Trophoblast cell (in vitro differentiated cells and primary cell): ENCODE results near the gene FRG2B.
"Not testable (repeated sequence)": the region's sequence is repeated elsewhere in the genome, so short reads cannot be mapped to it uniquely, and the experiment has no call there.

Experiments
- DNase-seq, 2 donors: peaks; one replicate each; pipeline ENCODE4 v3.0.0-alpha.2; 2016
- H2AFZ ChIP-seq: 2 replicates; pipeline ENCODE4 v1.6.1; 2013; ENCODE audit warnings: low read length, moderate library complexity, mild to moderate bottlenecking; ENCODE audit not compliant: insufficient read depth, poor library complexity
- H2AK5ac ChIP-seq: 2 replicates; pipeline ENCODE4 v1.6.1; 2013; ENCODE audit warnings: mild to moderate bottlenecking, low read length
- H2BK120ac ChIP-seq: 2 replicates; pipeline ENCODE4 v1.6.1; 2013; ENCODE audit warnings: low read length, mild to moderate bottlenecking, moderate library complexity; ENCODE audit not compliant: insufficient read depth, poor library complexity
- H2BK12ac ChIP-seq: 2 replicates; pipeline ENCODE4 v1.6.1; 2013; ENCODE audit warnings: mild to moderate bottlenecking, low read length, moderate library complexity
- H2BK5ac ChIP-seq: 2 replicates; pipeline ENCODE4 v1.6.1; 2013; ENCODE audit warnings: low read length, low read depth, moderate library complexity, mild to moderate bottlenecking; ENCODE audit not compliant: poor library complexity
- H3K14ac ChIP-seq: 2 replicates; pipeline ENCODE4 v1.6.1; 2013; ENCODE audit warnings: mild to moderate bottlenecking, low read length
- H3K18ac ChIP-seq: 2 replicates; pipeline ENCODE4 v1.6.1; 2013; ENCODE audit warnings: mild to moderate bottlenecking, low read length
- H3K23ac ChIP-seq: 2 replicates; pipeline ENCODE4 v1.6.1; 2013; ENCODE audit warnings: low read length
- H3K27ac ChIP-seq: 2 replicates; pipeline ENCODE4 v1.5.1; 2013; ENCODE audit warnings: low read depth, mild to moderate bottlenecking, inconsistent platforms, low read length, moderate library complexity
- H3K27me3 ChIP-seq: 2 replicates; pipeline ENCODE4 v1.6.1; 2013; ENCODE audit warnings: inconsistent platforms, mild to moderate bottlenecking, low read length, moderate library complexity; ENCODE audit not compliant: insufficient read depth
- H3K36me3 ChIP-seq, 2 experiments: 1 replicate in 1 of 2; 2 replicates in 1 of 2; pipeline ENCODE4 v1.6.1; 2013; ENCODE audit warnings: low read length in 2 of 2, mild to moderate bottlenecking in 2 of 2, moderate library complexity in 1 of 2; ENCODE audit not compliant: insufficient read depth in 2 of 2, control insufficient read depth in 1 of 2
- H3K4ac ChIP-seq: 2 replicates; pipeline ENCODE4 v1.6.1; 2013; ENCODE audit warnings: low read depth, mild to moderate bottlenecking, low read length, moderate library complexity
- H3K4me1 ChIP-seq, 2 experiments: 1 replicate in 1 of 2; 2 replicates in 1 of 2; pipeline ENCODE4 v1.6.1; 2013; ENCODE audit warnings: low read length in 2 of 2, mild to moderate bottlenecking in 2 of 2, moderate library complexity in 1 of 2; ENCODE audit not compliant: insufficient read depth in 2 of 2, control insufficient read depth in 1 of 2
- H3K4me2 ChIP-seq: 2 replicates; pipeline ENCODE4 v1.6.1; 2013; ENCODE audit warnings: inconsistent platforms, mild to moderate bottlenecking, low read length, moderate library complexity
- H3K4me3 ChIP-seq: 2 replicates; pipeline ENCODE4 v1.5.1; 2013; ENCODE audit warnings: mild to moderate bottlenecking, low read depth, low read length, inconsistent platforms
- H3K79me1 ChIP-seq: one replicate; pipeline ENCODE4 v1.6.1; 2013; ENCODE audit warnings: low read length
- H3K79me2 ChIP-seq: 2 replicates; pipeline ENCODE4 v1.6.1; 2013; ENCODE audit warnings: low read length, mild to moderate bottlenecking; ENCODE audit not compliant: control insufficient read depth, insufficient read depth, poor library complexity
- H3K9ac ChIP-seq: 2 replicates; pipeline ENCODE4 v1.6.1; 2013; ENCODE audit warnings: mild to moderate bottlenecking, low read length
- H3K9me3 ChIP-seq: 2 replicates; pipeline ENCODE4 v1.6.1; 2013; ENCODE audit warnings: low read depth, mild to moderate bottlenecking, control low read depth, inconsistent platforms, low read length; ENCODE audit not compliant: insufficient read depth
- H4K12ac ChIP-seq: 2 replicates; pipeline ENCODE4 v1.6.1; 2013; ENCODE audit warnings: low read depth, mild to moderate bottlenecking, low read length, moderate library complexity
- H4K8ac ChIP-seq: 2 replicates; pipeline ENCODE4 v1.6.1; 2013; ENCODE audit warnings: low read depth, mild to moderate bottlenecking, low read length, moderate library complexity
- H4K91ac ChIP-seq: one replicate; pipeline ENCODE4 v1.6.1; 2013; ENCODE audit warnings: low read depth, mild to moderate bottlenecking, low read length, moderate library complexity
- WGBS: extraction: QIAGEN DNeasy Blood & Tissue Kit; methylation state at CpG from one replicate; pipeline ENCODE4 v1.1.7; 2013; ENCODE audit warnings: missing lambda C conversion rate; ENCODE audit not compliant: insufficient read length, insufficient coverage; ENCODE audit errors: extremely low coverage; 5-methylcytosine and 5-hydroxymethylcytosine counted together

FRG2B gene

DNA sequence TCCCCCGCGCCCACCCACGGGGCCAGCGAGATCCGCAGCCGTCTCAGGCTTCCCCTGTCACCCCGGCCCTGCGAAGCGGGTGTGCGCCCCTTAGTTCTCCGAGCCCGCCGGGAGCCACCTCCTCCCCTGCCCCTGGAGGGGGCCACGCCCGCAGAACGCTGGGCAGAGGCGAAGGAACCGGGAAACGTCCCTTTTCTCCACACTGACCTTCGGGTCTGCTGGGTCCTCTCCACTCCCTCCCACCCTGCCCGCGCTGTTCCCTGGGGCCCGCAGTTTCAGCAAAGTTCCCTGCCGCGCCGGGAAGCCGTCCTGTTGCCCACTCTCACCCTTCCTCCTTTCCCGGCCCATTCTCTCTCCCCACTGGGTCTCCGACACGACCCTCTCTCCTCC lies 11.2 kb upstream of the FRG2B start:
- H3K9ac ChIP-seq, H4K91ac ChIP-seq, H3K4me3 ChIP-seq, H2BK5ac ChIP-seq, DNase-seq, H2AFZ ChIP-seq, H3K4me2 ChIP-seq, H3K27ac ChIP-seq, H3K79me2 ChIP-seq, H3K36me3 ChIP-seq, H2BK120ac ChIP-seq, H3K4ac ChIP-seq, H2BK12ac ChIP-seq, H4K12ac ChIP-seq, H3K4me1 ChIP-seq, H3K14ac ChIP-seq, H3K79me1 ChIP-seq, H2AK5ac ChIP-seq, H3K9me3 ChIP-seq, H3K27me3 ChIP-seq, H4K8ac ChIP-seq, H3K18ac ChIP-seq, H3K23ac ChIP-seq: not testable (repeated sequence)
- WGBS: no CpG with 5 or more reads among the region's 30 CpGs

DNA sequence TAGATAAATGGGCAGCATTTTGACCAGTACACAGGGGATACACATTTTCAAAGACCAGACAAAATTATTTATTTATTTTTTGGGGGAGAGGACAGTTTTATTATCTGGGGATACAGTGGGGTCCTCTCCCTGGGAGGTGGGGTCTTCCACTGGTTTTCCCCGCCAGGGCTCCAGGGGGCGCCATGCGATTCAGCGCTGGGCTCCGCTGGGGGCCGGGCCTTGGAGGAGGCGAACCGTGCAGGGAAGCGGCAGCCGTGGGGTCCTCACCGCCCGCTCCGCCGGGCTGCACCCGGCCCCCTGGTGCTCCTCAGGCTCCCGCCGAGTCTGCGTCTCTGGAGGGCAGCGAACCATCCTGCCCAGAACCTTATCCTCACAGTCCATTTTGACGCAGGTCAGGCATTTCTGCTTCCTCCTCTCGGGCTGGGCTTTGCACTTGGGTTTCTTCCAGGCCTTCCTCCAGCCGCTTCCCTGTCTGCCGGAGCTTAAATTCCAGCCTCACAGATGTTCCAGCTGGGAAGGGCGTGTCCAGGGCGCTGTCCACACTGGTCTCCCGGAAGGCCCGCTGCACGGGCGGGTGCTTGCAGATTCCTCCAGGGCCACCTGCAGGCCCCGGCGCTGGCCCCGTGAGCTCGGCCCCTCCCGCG lies 10.7 kb upstream of the FRG2B start:
- H2BK12ac ChIP-seq, H3K23ac ChIP-seq, H3K4me3 ChIP-seq, H3K79me1 ChIP-seq, H4K91ac ChIP-seq, H3K4me1 ChIP-seq, H3K9ac ChIP-seq, H3K18ac ChIP-seq, H3K79me2 ChIP-seq, H3K4me2 ChIP-seq, H3K9me3 ChIP-seq, H4K8ac ChIP-seq, H3K36me3 ChIP-seq, H2BK120ac ChIP-seq, H4K12ac ChIP-seq, H2AK5ac ChIP-seq, H3K14ac ChIP-seq, H2BK5ac ChIP-seq, DNase-seq, H3K27me3 ChIP-seq, H3K27ac ChIP-seq, H3K4ac ChIP-seq, H2AFZ ChIP-seq: not testable (repeated sequence)
- WGBS: no CpG with 5 or more reads among the region's 35 CpGs

DNA sequence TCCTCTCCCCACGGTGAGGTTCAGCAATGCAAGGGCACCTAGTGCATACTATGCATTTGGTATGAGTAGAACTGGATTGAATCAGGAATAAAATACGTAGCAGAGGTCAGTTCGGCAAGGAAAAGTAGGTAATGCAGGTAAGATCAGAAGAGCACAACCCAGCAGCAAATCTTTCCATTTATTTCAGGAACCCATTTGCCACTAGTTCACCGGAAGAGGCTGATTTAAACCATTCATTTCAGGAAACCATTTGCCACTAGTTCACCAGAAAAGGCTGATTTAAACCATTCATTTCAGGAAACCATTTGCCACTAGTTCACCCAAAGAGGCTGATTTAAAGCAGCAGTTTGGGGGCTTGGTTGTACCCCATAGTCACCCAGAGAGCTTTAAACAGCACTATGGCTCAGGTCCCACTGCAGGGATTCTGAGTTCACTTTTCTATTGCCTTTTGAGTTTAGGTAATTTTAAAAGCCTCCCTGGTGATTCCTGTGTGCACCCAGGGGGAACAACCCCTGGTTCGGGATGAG lies 4.2 kb upstream of the FRG2B start:
- not testable (repeated sequence) for H2BK120ac ChIP-seq, H4K8ac ChIP-seq, H2BK5ac ChIP-seq, DNase-seq, H3K36me3 ChIP-seq, H3K27me3 ChIP-seq, H3K4me1 ChIP-seq, H3K9me3 ChIP-seq, H3K9ac ChIP-seq, H3K79me1 ChIP-seq, H3K18ac ChIP-seq, H4K12ac ChIP-seq, H2BK12ac ChIP-seq, H3K14ac ChIP-seq, H4K91ac ChIP-seq, H3K27ac ChIP-seq, H2AK5ac ChIP-seq, H3K79me2 ChIP-seq, H3K4me2 ChIP-seq, H3K23ac ChIP-seq, H2AFZ ChIP-seq, H3K4ac ChIP-seq, H3K4me3 ChIP-seq
- no CpG with 5 or more reads among the region's 5 CpGs for WGBS

DNA sequence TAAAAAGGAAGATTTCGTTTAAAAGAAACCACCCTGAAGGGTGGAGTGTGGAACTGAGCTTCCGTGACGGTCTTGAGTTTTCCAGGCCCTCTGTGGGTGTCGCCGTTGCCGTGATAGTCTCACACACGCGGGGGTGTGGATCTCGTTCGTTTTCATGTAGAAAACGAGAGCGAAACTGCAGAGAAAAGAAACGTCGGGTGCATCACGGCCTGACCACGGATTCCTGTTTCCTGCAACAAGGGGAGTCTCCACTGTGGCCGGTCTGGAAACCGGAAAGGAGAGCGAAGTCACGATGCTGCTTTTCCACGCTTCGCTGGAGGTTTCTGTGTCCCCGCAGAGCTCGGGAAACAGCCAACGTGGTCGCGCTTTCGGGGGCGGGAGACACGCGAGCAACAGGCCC lies 4.1 kb downstream of the FRG2B start:
- not testable (repeated sequence) for H2AFZ ChIP-seq, H4K12ac ChIP-seq, H3K23ac ChIP-seq, H3K79me1 ChIP-seq, H2BK120ac ChIP-seq, H3K27ac ChIP-seq, H3K4me2 ChIP-seq, H3K9ac ChIP-seq, H3K36me3 ChIP-seq, H3K14ac ChIP-seq, H4K91ac ChIP-seq, H3K79me2 ChIP-seq, H3K4ac ChIP-seq, H3K18ac ChIP-seq, H4K8ac ChIP-seq, DNase-seq, H3K4me3 ChIP-seq, H2BK12ac ChIP-seq, H2AK5ac ChIP-seq, H3K27me3 ChIP-seq, H3K4me1 ChIP-seq, H2BK5ac ChIP-seq
- peaks cover 38% of the 10 kb centered on the region for H3K9me3 ChIP-seq
- WGBS: no CpG with 5 or more reads among the region's 31 CpGs
